Naive thymus-derived CD4-positive, alpha-beta T cell (primary cell): ENCODE data around the gene DNAJB4. TPM values are rescaled to one million over a fixed set of nuclear protein-coding genes. Genes with fewer than 3 reads are reported as not detected.

Experiments
- ATAC-seq: fragments of 150-1000 bp; cut with Tn5 transposase; 2 replicates; pipeline ENCODE4 v1.10.0; 2021; ENCODE audit warnings: mild to moderate bottlenecking, moderate library complexity
- CTCF ChIA-PET: fragments of 350-600 bp; sonication (Branson Sonifier 250); formaldehyde crosslinking; loops from one replicate; lab custom pipeline; 2021; ENCODE audit warnings: antibody characterized with exemption; lab: Charles Lee
- POLR2A ChIA-PET: fragments of 350-600 bp; sonication (Branson Sonifier 250); formaldehyde crosslinking; loops from one replicate; lab custom pipeline; 2021; ENCODE audit warnings: antibody characterized with exemption, inconsistent platforms; lab: Charles Lee
- DNase-seq, 9 donors: peaks; one replicate each; pipeline versions ENCODE4 v3.0.0 to v3.0.0-alpha.2; 2020 to 2022; ENCODE audit warnings: mixed read lengths in 1 of 9
- H3K27ac ChIP-seq: one replicate; pipeline ENCODE4 v1.7.0; 2013; ENCODE audit warnings: mild to moderate bottlenecking, low read depth, low read length, moderate library complexity
- H3K27me3 ChIP-seq, 2 donors: one replicate each; pipeline ENCODE4 v1.7.0; 2013; ENCODE audit warnings: low read length in 2 of 2, mild to moderate bottlenecking in 2 of 2, moderate library complexity in 2 of 2; ENCODE audit not compliant: control insufficient read depth in 2 of 2, insufficient read depth in 2 of 2
- H3K36me3 ChIP-seq, 3 experiments: 1 replicate in 2 of 3; 2 replicates in 1 of 3; pipeline ENCODE4 v1.7.0; 2013; ENCODE audit warnings: low read length in 3 of 3, mild to moderate bottlenecking in 3 of 3, moderate library complexity in 1 of 3; ENCODE audit not compliant: insufficient read depth in 3 of 3, control insufficient read depth in 2 of 3
- H3K4me1 ChIP-seq, 2 donors: one replicate each; pipeline ENCODE4 v1.7.0; 2013; ENCODE audit warnings: low read length in 2 of 2, mild to moderate bottlenecking in 2 of 2, moderate library complexity in 1 of 2; ENCODE audit not compliant: control insufficient read depth in 2 of 2, insufficient read depth in 2 of 2
- H3K4me3 ChIP-seq: 2 replicates; pipeline ENCODE4 v1.7.0; 2013; ENCODE audit warnings: mild to moderate bottlenecking, low read length
- H3K9me3 ChIP-seq, 3 experiments: 1 replicate in 2 of 3; 2 replicates in 1 of 3; pipeline ENCODE4 v1.7.0; 2013; ENCODE audit warnings: low read length in 3 of 3; ENCODE audit not compliant: control insufficient read depth in 2 of 3
- H3K27ac Mint-ChIP-seq, 9 donors: one replicate each; pipeline ENCODE4 v1.8.0; 2020 to 2022; ENCODE audit warnings: mixed read lengths in 9 of 9, mild to moderate bottlenecking in 8 of 9, moderate library complexity in 5 of 9, inconsistent platforms in 2 of 9
- H3K27me3 Mint-ChIP-seq, 5 donors: one replicate each; pipeline ENCODE4 v1.8.0; 2021 to 2022; ENCODE audit warnings: mixed read lengths in 5 of 5, mild to moderate bottlenecking in 1 of 5
- H3K36me3 Mint-ChIP-seq, 5 donors: one replicate each; pipeline ENCODE4 v1.8.0; 2020 to 2022; ENCODE audit warnings: mixed read lengths in 5 of 5, mild to moderate bottlenecking in 3 of 5, inconsistent platforms in 1 of 5
- H3K4me1 Mint-ChIP-seq, 7 donors: one replicate each; pipeline ENCODE4 v1.8.0; 2020 to 2022; ENCODE audit warnings: mixed read lengths in 7 of 7, mild to moderate bottlenecking in 3 of 7, inconsistent platforms in 1 of 7
- H3K4me3 Mint-ChIP-seq, 10 donors: one replicate each; pipeline ENCODE4 v1.8.0; 2020 to 2022; ENCODE audit warnings: mild to moderate bottlenecking in 10 of 10, mixed read lengths in 10 of 10, moderate library complexity in 6 of 10, inconsistent platforms in 2 of 10
- H3K9me3 Mint-ChIP-seq, 11 donors: one replicate each; pipeline ENCODE4 v1.8.0; 2020 to 2022; ENCODE audit warnings: mixed read lengths in 11 of 11, mild to moderate bottlenecking in 4 of 11, inconsistent platforms in 1 of 11, moderate library complexity in 1 of 11
- intact Hi-C, 2 donors: fragments of 100-400 bp; cut with micrococcal nuclease; formaldehyde crosslinking; loops; one replicate each; pipeline ENCODE4 v1.15.1; 2023
- polyA plus RNA-seq, 2 donors: library from polyadenylated mRNA; unstranded; fragments of 300-500 nt; fragmentation: Illumina TruSeq; gene quantifications; one replicate each; pipeline ENCODE4 v1.2.3, GENCODE V29; 2021
- total RNA-seq, 6 experiments: library from RNA in 5 of 6; stranded (reverse) in 5 of 6; gene quantifications; 1 replicate in 5 of 6; 2 replicates in 1 of 6; pipeline ENCODE4 v1.2.3 and lab custom pipeline; 2021 to 2026

DNAJB4 gene
- total and polyA plus RNA-seq, 7 experiments from 2014 or later = 5.9 to 20.1 (median 17.7) TPM

DNA sequence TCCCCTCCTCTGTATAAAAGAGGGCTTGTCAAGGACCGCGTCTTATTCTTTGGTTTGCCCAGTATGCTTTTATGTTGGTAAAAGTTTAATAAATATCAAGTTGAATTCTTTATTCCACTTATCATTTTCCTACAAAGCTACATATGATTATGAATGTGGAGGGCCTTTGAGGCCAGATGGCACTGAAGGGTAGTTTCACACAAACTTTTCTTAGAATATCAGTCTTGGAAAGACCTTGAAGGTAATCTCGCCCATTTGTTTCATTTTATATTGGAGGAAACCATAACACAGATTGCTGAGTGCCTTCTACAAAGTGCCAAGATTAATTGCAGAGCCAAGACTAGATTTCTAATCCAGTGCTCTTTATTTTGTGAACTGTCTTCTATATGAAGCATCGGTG is 20.1 kb upstream of the DNAJB4 start:
- ATAC-seq (no peak), DNase-seq (no peak)
- Histone ChIP-seq H3K9me3 (no peaks in the 10 kb centered on the region), H3K27me3 (no peaks in the 10 kb centered on the region), H3K27ac (no peak overlapping the region), H3K36me3 (no peaks in the 10 kb centered on the region), H3K4me3 (no peak overlapping the region), H3K4me1 (peaks cover 7% of the 10 kb centered on the region in 2 donors)
- H3K9me3 Mint-ChIP-seq = peaks cover 0 to 2% (median 0%) of the 10 kb centered on the region in 11 donors
- H3K27me3 Mint-ChIP-seq = no peaks in the 10 kb centered on the region
- ChIA-PET CTCF (no interaction called here), POLR2A (interaction anchor here (13.4 kb wide), 1 partner anchor 16 kb away, joined by 324 read pairs; the partner anchor contains the start of gene DNAJB4)
- intact Hi-C loops = no loop called here
- H3K36me3 Mint-ChIP-seq = peaks cover 0 to 17% (median 11%) of the 10 kb centered on the region in 5 donors
- H3K4me3 Mint-ChIP-seq = no peak overlapping the region
- no peak overlapping the region for H3K27ac Mint-ChIP-seq
- H3K4me1 Mint-ChIP-seq = peaks cover 23 to 67% (median 49%) of the 10 kb centered on the region in 7 donors

DNA sequence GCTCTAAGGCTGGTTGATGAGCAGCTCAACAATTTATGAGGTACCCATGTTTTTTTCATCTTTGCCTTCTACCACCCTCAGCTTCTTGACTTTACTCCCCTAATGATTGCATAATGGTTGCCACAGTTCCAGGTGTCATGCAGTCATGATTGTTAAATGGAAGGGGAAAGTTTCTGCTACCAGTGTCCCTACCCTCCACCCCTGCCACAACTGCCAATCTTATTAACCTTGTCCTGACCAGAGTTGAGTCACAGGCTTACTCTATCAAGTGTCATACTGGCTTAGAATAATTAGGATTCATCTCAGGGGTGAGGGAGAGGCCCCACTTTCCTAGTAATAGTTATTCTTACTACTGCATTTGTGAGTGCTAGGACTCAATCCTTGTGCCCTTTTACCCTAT is 17.9 kb upstream of the DNAJB4 start:
- H3K4me1 Mint-ChIP-seq = peaks cover 19 to 65% (median 41%) of the 10 kb centered on the region in 7 donors
- peaks cover 0 to 2% (median 0%) of the 10 kb centered on the region in 11 donors for H3K9me3 Mint-ChIP-seq
- Histone ChIP-seq H3K4me3 (no peak overlapping the region), H3K27me3 (no peaks in the 10 kb centered on the region), H3K4me1 (no peaks in the 10 kb centered on the region), H3K9me3 (no peaks in the 10 kb centered on the region), H3K27ac (no peak overlapping the region), H3K36me3 (no peaks in the 10 kb centered on the region)
- H3K4me3 Mint-ChIP-seq = no peak overlapping the region
- DNase-seq (no peak), ATAC-seq (no peak)
- ChIA-PET POLR2A (interaction anchor here (13.4 kb wide), 1 partner anchor 14 kb away, joined by 324 read pairs; the partner anchor contains the start of gene DNAJB4), CTCF (no interaction called here)
- no peaks in the 10 kb centered on the region for H3K27me3 Mint-ChIP-seq
- intact Hi-C loops = no loop called here
- no peak overlapping the region for H3K27ac Mint-ChIP-seq
- peaks cover 0 to 17% (median 8%) of the 10 kb centered on the region in 5 donors for H3K36me3 Mint-ChIP-seq

DNA sequence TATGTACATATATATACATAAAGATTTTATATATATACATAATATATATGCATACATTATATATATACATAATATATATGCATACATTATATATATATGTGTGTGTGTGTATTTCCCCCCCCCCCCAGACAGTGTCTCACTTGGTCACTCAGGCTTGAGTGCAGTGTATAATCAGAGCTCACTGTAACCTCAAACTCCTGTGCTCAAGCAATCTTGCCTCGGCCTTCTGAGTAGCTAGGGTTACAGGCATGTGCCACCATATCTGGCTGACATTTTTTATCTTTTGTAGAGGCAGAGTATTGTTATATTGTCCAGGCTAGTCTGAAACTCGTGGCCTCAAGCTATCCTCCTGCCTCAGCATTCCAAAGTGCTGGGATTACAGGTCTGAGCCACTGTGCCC is 16.8 kb upstream of the DNAJB4 start:
- H3K27me3 ChIP-seq = no peaks in the 10 kb centered on the region
- no peak for ATAC-seq

DNA sequence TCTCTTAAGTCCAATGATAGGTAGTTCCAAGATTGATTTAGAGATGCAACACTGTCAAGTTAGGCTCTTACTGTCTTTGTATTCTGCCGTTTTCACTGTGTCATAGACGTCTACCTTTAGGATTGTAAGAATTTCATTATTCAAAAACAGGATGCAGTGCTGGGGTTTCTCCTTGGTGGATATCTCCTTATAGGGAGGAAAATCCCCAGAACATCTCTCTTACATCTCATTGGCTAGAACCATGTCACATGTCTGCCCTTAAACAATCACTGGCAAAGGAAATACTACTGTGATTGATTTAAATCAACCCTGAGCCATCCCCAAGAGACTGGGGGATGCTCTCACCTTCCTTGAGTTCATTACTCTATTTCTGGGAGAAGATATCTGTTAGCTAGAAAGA is 15.0 kb upstream of the DNAJB4 start:
- intact Hi-C loops = no loop called here
- CTCF ChIA-PET = no interaction called here
- DNase-seq (no peak), ATAC-seq (no peak)
- POLR2A ChIA-PET = interaction anchor here (2.7 to 13.4 kb wide), 2 partner anchors 9 to 11 kb away, joined by 10 to 324 read pairs; partner anchors contain the start of gene DNAJB4
- H3K4me1 ChIP-seq = no peaks in the 10 kb centered on the region
- no peaks in the 10 kb centered on the region for H3K36me3 ChIP-seq
- no peaks in the 10 kb centered on the region for H3K27me3 Mint-ChIP-seq
- no peak overlapping the region for H3K27ac ChIP-seq
- H3K27me3 ChIP-seq = no peaks in the 10 kb centered on the region
- peak overlapping the region in 2 of 9 donors; percentile 30 to 62 for H3K27ac Mint-ChIP-seq
- H3K4me3 ChIP-seq = no peak overlapping the region
- H3K4me1 Mint-ChIP-seq = peaks cover 17 to 48% (median 29%) of the 10 kb centered on the region in 7 donors
- H3K9me3 ChIP-seq = no peaks in the 10 kb centered on the region
- H3K9me3 Mint-ChIP-seq = peaks cover 0 to 2% (median 0%) of the 10 kb centered on the region in 11 donors
- H3K4me3 Mint-ChIP-seq = no peak overlapping the region
- H3K36me3 Mint-ChIP-seq = peaks cover 0 to 12% (median 7%) of the 10 kb centered on the region in 5 donors

More for the DNA sequence above, 16.8 kb upstream of the DNAJB4 start:
- POLR2A ChIA-PET = interaction anchor here (1.1 to 13.4 kb wide), 2 partner anchors 10 to 13 kb away, joined by 6 to 324 read pairs; partner anchors contain the start of genes DNAJB4 and FUBP1
- intact Hi-C loops = no loop called here
- H3K4me1 ChIP-seq = no peaks in the 10 kb centered on the region
- no peaks in the 10 kb centered on the region for H3K9me3 ChIP-seq
- Mint-ChIP-seq H3K27ac (no peak overlapping the region), H3K9me3 (peaks cover 0 to 2% (median 0%) of the 10 kb centered on the region in 11 donors), H3K27me3 (no peaks in the 10 kb centered on the region), H3K4me3 (no peak overlapping the region), H3K4me1 (peaks cover 17 to 60% (median 41%) of the 10 kb centered on the region in 7 donors), H3K36me3 (peaks cover 0 to 17% (median 8%) of the 10 kb centered on the region in 5 donors)
- H3K36me3 ChIP-seq = no peaks in the 10 kb centered on the region
- CTCF ChIA-PET = interaction anchor here (0.5 kb wide), 1 partner anchor 227 kb away, joined by 3 read pairs; no protein-coding TSS in a partner anchor
- H3K4me3 ChIP-seq = no peak overlapping the region
- H3K27ac ChIP-seq = no peak overlapping the region
- DNase-seq = no peak

DNA sequence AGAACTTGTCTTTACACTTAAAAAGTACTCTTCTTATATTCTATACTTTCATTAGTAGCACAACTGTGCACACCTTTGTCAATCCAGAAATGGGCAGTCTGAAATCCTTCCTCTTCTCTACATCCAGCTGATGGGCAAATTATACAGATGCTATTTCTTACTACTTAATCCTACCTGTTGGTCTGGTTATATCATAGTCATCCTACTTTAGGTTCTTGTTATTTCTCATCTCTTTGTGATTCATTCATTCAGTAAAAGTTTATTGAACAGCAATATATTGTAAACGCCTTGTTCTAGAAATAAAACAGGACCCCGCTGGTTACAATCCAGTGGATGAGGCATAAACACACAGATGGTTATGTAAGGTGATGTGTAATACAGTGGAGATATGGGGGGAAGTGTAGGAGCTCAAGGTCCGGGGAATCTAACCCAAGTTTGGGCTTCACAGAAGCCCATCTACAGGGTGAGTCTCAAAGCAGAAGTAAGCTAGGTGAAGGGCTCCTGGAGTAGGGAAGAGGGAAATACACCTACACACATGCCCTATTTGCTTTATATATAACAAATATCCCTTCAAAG is 14.0 kb upstream of the DNAJB4 start:
- H3K4me3 Mint-ChIP-seq = no peak overlapping the region
- Histone ChIP-seq H3K27me3 (no peaks in the 10 kb centered on the region), H3K27ac (no peak overlapping the region), H3K4me3 (no peak overlapping the region), H3K4me1 (no peaks in the 10 kb centered on the region), H3K36me3 (no peaks in the 10 kb centered on the region), H3K9me3 (no peaks in the 10 kb centered on the region)
- no peak for DNase-seq
- H3K4me1 Mint-ChIP-seq = peaks cover 18 to 38% (median 24%) of the 10 kb centered on the region in 7 donors
- no peaks in the 10 kb centered on the region for H3K27me3 Mint-ChIP-seq
- H3K27ac Mint-ChIP-seq = no peak overlapping the region
- ChIA-PET POLR2A (interaction anchor here (1.9 to 13.4 kb wide), 3 partner anchors 10 to 12 kb away, joined by 8 to 324 read pairs (median 10); partner anchors contain the start of genes DNAJB4 and FUBP1), CTCF (interaction anchor here (0.6 kb wide), 1 partner anchor 307 kb away, joined by 3 read pairs; no protein-coding TSS in a partner anchor)
- H3K36me3 Mint-ChIP-seq = peaks cover 0 to 10% (median 7%) of the 10 kb centered on the region in 5 donors
- H3K9me3 Mint-ChIP-seq = peaks cover 0 to 2% (median 0%) of the 10 kb centered on the region in 11 donors
- intact Hi-C loops = no loop called here
- ATAC-seq = no peak

DNA sequence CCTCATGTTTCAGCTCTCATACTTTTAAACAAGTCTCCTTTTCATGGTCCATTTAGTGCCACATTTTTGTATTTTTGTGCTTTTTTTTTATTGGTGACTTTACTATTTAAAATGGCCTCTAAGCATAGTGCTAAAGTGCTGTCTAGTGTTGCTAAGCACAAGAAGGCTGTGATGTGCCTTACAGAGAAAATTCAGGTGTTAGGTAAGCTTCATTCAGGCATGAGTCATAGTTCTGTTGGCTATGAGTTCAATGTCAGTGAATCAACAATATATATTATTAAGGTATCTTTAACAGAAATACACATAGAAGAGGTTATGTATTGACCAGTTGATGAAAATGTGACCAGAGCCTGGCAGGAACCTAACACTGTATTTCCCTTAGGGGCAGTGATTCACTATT is 13.1 kb upstream of the DNAJB4 start:
- Histone ChIP-seq H3K27ac (no peak overlapping the region), H3K4me1 (no peaks in the 10 kb centered on the region), H3K36me3 (no peaks in the 10 kb centered on the region), H3K27me3 (no peaks in the 10 kb centered on the region), H3K9me3 (no peaks in the 10 kb centered on the region), H3K4me3 (no peak overlapping the region)
- Mint-ChIP-seq H3K27me3 (no peaks in the 10 kb centered on the region), H3K27ac (no peak overlapping the region), H3K36me3 (peaks cover 0 to 10% (median 7%) of the 10 kb centered on the region in 5 donors), H3K9me3 (peaks cover 0 to 2% (median 0%) of the 10 kb centered on the region in 11 donors), H3K4me3 (no peak overlapping the region), H3K4me1 (peaks cover 17 to 30% (median 20%) of the 10 kb centered on the region in 7 donors)
- ATAC-seq (no peak), DNase-seq (no peak)
- intact Hi-C loops = no loop called here
- ChIA-PET POLR2A (interaction anchor here (1.9 to 2.7 kb wide), 2 partner anchors 10 to 13 kb away, joined by 8 to 10 read pairs; partner anchors contain the start of gene FUBP1), CTCF (interaction anchor here (0.6 kb wide), 1 partner anchor 308 kb away, joined by 3 read pairs; no protein-coding TSS in a partner anchor)
